ENCODE results near the gene MYH14. TPM values are rescaled to one million over a fixed set of nuclear protein-coding genes. Genes with fewer than 3 reads are reported as not detected.

The MYH14 gene
- total RNA-seq, 2 experiments from 2014 or later, result not detected

DNA sequence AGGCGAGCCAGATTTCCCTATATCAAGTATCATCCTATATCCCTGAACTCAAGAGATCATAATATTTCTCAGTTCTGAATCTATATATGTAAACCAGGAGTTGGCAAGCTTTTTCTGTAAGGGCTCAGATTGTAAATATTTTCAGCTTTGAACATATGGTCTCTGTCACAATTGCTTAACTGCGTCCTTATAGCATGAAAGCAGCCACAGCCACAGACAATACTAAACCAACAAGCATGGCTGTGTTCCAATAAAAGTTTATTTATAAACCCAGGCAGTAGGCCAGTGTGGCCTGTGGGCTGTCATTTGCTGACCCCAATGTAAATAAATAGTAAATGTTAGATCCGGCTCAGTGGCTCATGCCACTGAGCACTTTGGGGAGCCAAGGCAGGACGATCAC lies 12.2 kb upstream of the MYH14 start:
- ChIA-PET POLR2A (no interaction called here), CTCF (interaction anchor here (1.0 kb wide), 1 partner anchor 47 kb away, joined by 3 read pairs; no protein-coding TSS in a partner anchor)
- H3K9me3 Mint-ChIP-seq, result no peaks in the 10 kb centered on the region
- peaks cover 17% of the 10 kb centered on the region for H3K27me3 Mint-ChIP-seq
- ATAC-seq, result no peak
- H3K36me3 Mint-ChIP-seq (ENCODE audit: low read depth), result no peaks in the 10 kb centered on the region
- no peak overlapping the region for H3K27ac Mint-ChIP-seq
- no peak overlapping the region for H3K4me3 Mint-ChIP-seq
- no peak for DNase-seq
- no peaks in the 10 kb centered on the region for H3K4me1 Mint-ChIP-seq (ENCODE audit: low read depth)
- intact Hi-C loops (cut with micrococcal nuclease), result no loop called here
- no peak for TF ChIP-seq CTCF (IDR thresholded peaks at IDR 0.05)

- POLR2A ChIA-PET, result interaction anchor here (0.6 kb wide), 1 partner anchor 26 kb away, joined by 3 read pairs; no protein-coding TSS in a partner anchor
- Mint-ChIP-seq H3K27me3 (peaks cover 24% of the 10 kb centered on the region), H3K36me3 (ENCODE audit: low read depth) (no peaks in the 10 kb centered on the region), H3K27ac (no peak overlapping the region), H3K9me3 (no peaks in the 10 kb centered on the region), H3K4me3 (no peak overlapping the region), H3K4me1 (ENCODE audit: low read depth) (no peaks in the 10 kb centered on the region)
- TF ChIP-seq CTCF (IDR thresholded peaks at IDR 0.05), result no peak
- ATAC-seq (no peak), DNase-seq (no peak)
- intact Hi-C loops (cut with micrococcal nuclease), result no loop called here
- CTCF ChIA-PET, result interaction anchor here (1.0 kb wide), 1 partner anchor 45 kb away, joined by 3 read pairs; no protein-coding TSS in a partner anchor
Measured at GRCh38 chr19:50192463-50193211, 10.8 kb upstream of the MYH14 start.

GRCh38 chr19:50195224-50195623 lies 8.2 kb upstream of the MYH14 start:
- H3K4me1 Mint-ChIP-seq (ENCODE audit: low read depth), result no peaks in the 10 kb centered on the region
- H3K9me3 Mint-ChIP-seq, result no peaks in the 10 kb centered on the region
- H3K36me3 Mint-ChIP-seq (ENCODE audit: low read depth), result no peaks in the 10 kb centered on the region
- no peak overlapping the region for H3K4me3 Mint-ChIP-seq
- TF ChIP-seq CTCF (IDR thresholded peaks at IDR 0.05), result no peak
- DNase-seq, result no peak
- ChIA-PET CTCF (interaction anchor here (1.1 kb wide), 1 partner anchor 265 kb away, joined by 3 read pairs; no protein-coding TSS in a partner anchor), POLR2A (no interaction called here)
- H3K27ac Mint-ChIP-seq, result no peak overlapping the region
- H3K27me3 Mint-ChIP-seq, result peaks cover 26% of the 10 kb centered on the region
- intact Hi-C loops (cut with micrococcal nuclease), result no loop called here
- no peak for ATAC-seq

- Mint-ChIP-seq H3K27me3 (peaks cover 23% of the 10 kb centered on the region), H3K4me3 (no peak overlapping the region), H3K36me3 (ENCODE audit: low read depth) (no peaks in the 10 kb centered on the region), H3K27ac (no peak overlapping the region), H3K9me3 (no peaks in the 10 kb centered on the region), H3K4me1 (ENCODE audit: low read depth) (no peaks in the 10 kb centered on the region)
- CTCF ChIA-PET, result no interaction called here
- ATAC-seq (no peak), DNase-seq (no peak)
- intact Hi-C loops (cut with micrococcal nuclease), result no loop called here
- no peak for TF ChIP-seq CTCF (IDR thresholded peaks at IDR 0.05)
- POLR2A ChIA-PET, result no interaction called here
Measured at GRCh38 chr19:50196322-50196932, 7.0 kb upstream of the MYH14 start.

- ATAC-seq (no peak), DNase-seq (no peak)
- Mint-ChIP-seq H3K27ac (no peak overlapping the region), H3K9me3 (no peaks in the 10 kb centered on the region), H3K27me3 (peaks cover 29% of the 10 kb centered on the region), H3K4me1 (ENCODE audit: low read depth) (no peaks in the 10 kb centered on the region), H3K36me3 (ENCODE audit: low read depth) (no peaks in the 10 kb centered on the region), H3K4me3 (no peak overlapping the region)
- no peak for TF ChIP-seq CTCF (IDR thresholded peaks at IDR 0.05)
- intact Hi-C loops (cut with micrococcal nuclease), result no loop called here
- ChIA-PET POLR2A (no interaction called here), CTCF (no interaction called here)
Measured at GRCh38 chr19:50197348-50197747, 6.1 kb upstream of the MYH14 start.
